DMS 273 (cell line): ENCODE data around the gene PDE6A.
"Not testable (repeated sequence)": the region's sequence is repeated elsewhere in the genome, so short reads cannot be mapped to it uniquely, and the experiment has no call there.

ENCODE experiments used
- DNase-seq: peaks from one replicate; lab custom pipeline; 2025; ENCODE audit not compliant: unreplicated experiment; lab: John Stamatoyannopoulos, UW

The PDE6A gene

DNA sequence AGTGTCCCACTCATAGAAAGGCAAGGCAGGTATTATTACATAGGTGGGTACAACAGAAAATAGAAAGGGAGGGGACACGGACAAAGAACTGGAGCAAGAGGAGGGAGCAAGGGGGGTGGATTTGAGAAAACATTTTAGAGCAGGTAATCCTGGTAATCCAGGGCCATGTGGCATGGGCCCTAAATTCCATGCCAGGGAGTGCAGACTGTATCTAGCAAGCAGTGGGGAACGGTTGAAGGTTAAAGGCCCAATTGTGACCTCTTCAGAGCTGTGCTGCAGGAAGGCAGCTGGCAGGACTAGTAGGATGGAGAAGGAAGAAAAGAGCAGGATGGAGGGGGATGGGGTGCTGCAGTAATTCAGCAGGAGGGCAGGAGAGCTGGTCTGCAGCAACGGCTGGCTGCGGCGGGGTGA lies 75.2 kb downstream of the PDE6A start:
- DNase-seq = no peak

- DNase-seq = no peak
These were observed 78.8 kb downstream of the PDE6A start for GRCh38 chr5:149865746-149866145.

- no peak for DNase-seq
These were observed 80.8 kb downstream of the PDE6A start for GRCh38 chr5:149863830-149864229.

GRCh38 chr5:149863176-149863575 lies 81.4 kb downstream of the PDE6A start:
- DNase-seq = no peak

- no peak for DNase-seq
These were observed 83.7 kb downstream of the PDE6A start for GRCh38 chr5:149860801-149861322.

GRCh38 chr5:149859746-149860145 lies 84.8 kb downstream of the PDE6A start:
- no peak for DNase-seq

DNA sequence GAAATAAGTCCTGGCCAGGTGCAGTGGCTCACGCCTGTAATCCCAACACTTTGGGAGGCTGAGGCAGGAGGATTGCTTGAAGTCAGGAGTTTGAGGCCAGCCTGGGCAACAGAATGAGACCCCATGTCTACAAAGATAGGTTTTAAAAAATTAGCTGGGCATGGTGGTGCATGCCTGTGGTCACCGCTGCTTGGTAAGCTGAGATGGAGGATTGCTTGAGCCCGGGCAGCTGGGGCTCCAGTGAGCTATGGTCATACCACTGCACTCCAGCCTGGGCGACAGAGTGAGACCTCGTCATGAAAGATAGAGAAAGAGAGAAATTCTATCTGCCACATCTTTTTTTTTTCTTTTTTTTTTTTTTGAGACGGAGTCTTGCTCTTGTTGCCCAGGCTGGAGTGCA lies 86.1 kb downstream of the PDE6A start:
- DNase-seq = not testable (repeated sequence)

DNA sequence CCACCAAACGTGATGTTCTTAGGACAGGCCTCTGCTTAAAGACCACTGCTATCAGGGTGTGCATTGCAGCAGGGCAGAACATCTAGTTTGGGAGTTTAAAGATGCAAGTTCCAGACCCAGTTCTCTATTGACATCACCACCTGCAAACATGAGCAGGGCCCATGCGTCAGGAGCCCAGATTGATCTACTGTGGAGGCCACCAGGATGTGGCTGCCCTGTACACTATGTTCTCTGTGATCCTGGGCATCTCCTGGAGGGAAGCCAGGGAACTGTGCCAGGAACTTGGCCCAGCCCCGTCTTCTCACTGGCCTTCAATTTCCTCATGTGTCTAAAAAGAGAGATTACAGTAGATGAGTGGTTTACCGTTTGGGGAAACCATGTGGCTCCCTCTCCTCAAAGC lies 87.1 kb downstream of the PDE6A start:
- DNase-seq = peak; percentile 44

DNA sequence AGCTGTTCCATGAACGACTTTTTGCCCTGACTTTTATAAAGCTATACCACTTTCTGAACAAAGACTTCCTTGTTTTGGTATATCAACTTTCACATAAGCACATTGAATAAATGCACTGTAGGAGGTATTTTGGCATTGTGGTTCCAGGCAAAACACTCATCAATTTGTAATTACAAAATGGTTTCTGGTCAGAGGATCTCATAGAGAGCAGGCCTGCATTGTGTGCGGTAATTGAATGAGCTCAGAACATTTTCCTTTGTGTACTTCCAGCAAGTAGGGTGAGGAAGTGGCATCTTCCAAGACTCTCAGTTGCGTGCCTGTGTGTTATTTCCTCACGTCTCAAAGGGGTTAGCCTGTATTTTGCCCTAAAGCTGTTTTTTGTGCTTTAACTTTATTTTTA lies 89.2 kb downstream of the PDE6A start:
- no peak for DNase-seq

DNA sequence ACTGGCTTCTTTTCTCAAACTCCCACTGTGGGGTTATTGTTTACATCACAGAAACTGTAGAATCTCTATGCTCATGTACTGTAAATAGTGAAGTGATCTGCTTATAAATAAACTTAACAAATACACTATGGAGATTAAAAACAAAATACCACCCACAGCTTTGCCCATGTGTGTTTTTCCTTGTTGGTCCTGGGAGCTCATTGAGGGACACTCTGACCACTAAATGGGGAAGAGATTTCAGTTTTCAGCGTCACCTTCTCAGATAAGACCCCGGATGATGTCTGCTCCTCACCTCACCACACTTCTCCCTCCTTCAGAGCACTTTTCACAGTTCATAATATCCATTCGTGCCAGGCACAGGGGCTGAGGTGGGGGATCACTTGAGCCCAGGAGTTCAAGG lies 89.7 kb downstream of the PDE6A start:
- DNase-seq = no peak

DNA sequence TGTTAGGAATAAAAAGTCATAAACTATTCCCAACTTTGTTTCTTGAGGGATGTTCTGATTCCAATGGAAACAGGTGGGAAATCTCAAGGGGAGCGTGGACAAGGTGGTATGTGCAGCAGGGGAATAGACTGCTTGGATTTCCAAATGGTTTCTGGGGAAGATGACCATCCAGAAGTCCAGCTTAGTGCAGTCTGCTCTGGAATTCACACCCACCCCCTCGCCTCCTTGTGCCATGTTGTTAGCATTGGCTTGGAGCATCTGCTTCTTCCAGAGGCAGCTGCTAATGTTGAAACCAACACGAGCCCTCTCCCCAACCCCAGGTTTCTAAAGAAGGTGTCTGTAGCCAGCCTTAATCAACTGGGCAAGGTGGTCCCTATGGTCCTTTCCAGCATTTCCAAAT lies 90.9 kb downstream of the PDE6A start:
- DNase-seq = no peak

DNA sequence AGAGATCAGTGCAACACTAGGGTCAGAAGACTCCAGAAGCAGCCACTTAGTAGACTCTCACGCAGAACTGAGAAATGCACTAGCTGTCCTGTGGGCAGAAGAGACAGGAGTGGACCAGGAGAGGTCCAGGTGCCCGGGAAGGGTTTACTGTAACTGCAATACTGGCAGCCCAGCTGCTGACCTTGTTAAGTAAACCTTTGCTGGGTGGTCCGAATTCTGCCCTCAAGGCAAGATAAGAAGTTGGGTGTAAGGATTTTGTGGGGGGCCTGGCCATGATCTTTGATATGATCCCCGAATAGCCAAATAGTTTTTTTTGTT lies 91.3 kb downstream of the PDE6A start:
- no peak for DNase-seq

- DNase-seq = peak; percentile 72
These were observed 91.8 kb downstream of the PDE6A start for GRCh38 chr5:149852641-149853330.

GRCh38 chr5:149851211-149851610 lies 93.4 kb downstream of the PDE6A start:
- DNase-seq = no peak

- DNase-seq = no peak
These were observed 94.4 kb downstream of the PDE6A start for GRCh38 chr5:149849966-149850910.

GRCh38 chr5:149849280-149849965 lies 95.2 kb downstream of the PDE6A start:
- no peak for DNase-seq

GRCh38 chr5:149847611-149848010 lies 97.0 kb downstream of the PDE6A start:
- no peak for DNase-seq

DNA sequence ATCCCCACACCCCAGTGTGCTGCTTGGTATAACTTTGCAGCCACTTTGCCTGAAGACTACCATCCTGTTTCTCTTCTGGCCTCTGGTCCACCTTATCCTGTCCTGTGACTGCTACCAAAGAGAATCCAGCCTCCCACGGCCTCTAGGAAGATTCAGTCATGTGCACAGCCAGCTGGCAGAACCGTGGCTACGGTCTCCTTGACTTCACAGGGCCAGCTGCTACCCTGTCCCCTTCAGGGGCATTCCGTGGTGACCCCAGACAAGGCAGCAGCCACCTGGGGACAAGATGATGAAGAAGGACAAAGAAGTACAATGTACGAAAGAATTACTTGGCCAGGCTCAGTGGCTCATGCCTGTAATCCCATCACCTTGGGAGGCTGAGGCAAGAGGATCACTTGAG lies 98.6 kb downstream of the PDE6A start:
- DNase-seq = no peak

GRCh38 chr5:149845601-149846000 lies 99.0 kb downstream of the PDE6A start:
- DNase-seq = no peak

DNA sequence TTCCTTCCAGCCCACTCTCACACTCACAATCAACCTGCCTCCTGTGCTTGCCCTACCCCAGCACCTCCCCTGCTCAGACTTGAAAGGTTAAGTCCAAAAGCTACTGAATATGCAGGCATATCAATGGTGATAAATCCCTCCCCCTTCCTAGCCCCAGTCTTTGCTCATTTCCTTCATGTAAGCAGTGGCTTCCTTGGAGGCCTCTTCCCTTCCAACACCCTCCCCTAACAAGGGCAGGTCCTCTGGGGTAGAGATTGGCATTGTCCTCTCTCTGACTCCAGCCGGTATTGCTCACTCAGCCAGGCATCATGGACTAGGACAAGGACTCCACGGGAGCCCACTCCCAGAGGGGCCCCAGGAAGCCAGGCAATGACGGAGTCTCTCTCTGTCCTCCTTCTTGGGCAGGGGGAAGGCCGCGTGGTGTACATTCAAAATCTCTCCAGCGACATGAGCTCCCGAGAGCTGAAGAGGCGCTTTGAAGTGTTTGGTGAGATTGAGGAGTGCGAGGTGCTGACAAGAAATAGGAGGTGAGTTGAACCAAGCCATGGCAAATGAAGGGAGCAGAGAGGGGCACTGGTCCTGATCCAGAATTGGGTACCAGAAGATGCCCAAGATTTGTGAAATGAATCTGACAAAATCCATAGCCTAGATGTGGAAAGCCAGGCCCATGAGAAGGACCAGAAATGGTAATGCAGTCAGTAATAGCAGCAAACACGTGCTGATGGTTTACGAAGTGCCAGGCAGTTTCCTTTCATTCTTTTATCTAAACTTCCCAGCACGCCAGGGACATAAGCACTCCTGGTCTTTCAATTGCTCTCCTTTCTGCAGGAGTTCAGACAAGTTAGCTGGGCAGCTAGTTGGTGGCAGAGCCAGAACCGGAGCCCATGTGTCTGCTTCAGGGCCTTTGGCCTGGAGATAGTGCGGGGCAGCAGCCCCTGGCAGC lies 102.5 kb downstream of the PDE6A start:
- no peak for DNase-seq
